A673 (cell line): Measurements from ENCODE around the gene STAT6.

Source experiments
- CTCF ChIP-seq: fragments of 300-800, 200-600 bp; sonication (generic); conservative IDR thresholded peaks from 2 replicates; pipeline ENCODE4 v1.5.1; 2017; ENCODE audit warnings: low read depth, mild to moderate bottlenecking, antibody characterized with exemption, low read length, moderate library complexity, mixed read lengths
- EZH2 ChIP-seq: fragments of 200-600 bp; sonication (generic); IDR thresholded peaks from 2 replicates; pipeline ENCODE4 v1.6.1; 2017; ENCODE audit warnings: borderline replicate concordance, low read depth, mild to moderate bottlenecking, mixed read lengths, antibody characterized with exemption, low read length; ENCODE audit not compliant: poor library complexity, severe bottlenecking

GRCh38 chr12:57105011-57105753, 6.0 kb downstream of the STAT6 start:
- TF ChIP-seq CTCF = no peak
- TF ChIP-seq EZH2 = no peak
